ENCODE data around the gene JMJD4. TPM values are rescaled to one million over a fixed set of nuclear protein-coding genes. Genes with fewer than 3 reads are reported as not detected.

Gene JMJD4
- total and polyA plus RNA-seq, 9 of the 15 experiments (the other 6 are each of a cell fraction or from before 2014, with no cell fraction given): 1.4 to 42.6 (median 29.2) TPM

DNA sequence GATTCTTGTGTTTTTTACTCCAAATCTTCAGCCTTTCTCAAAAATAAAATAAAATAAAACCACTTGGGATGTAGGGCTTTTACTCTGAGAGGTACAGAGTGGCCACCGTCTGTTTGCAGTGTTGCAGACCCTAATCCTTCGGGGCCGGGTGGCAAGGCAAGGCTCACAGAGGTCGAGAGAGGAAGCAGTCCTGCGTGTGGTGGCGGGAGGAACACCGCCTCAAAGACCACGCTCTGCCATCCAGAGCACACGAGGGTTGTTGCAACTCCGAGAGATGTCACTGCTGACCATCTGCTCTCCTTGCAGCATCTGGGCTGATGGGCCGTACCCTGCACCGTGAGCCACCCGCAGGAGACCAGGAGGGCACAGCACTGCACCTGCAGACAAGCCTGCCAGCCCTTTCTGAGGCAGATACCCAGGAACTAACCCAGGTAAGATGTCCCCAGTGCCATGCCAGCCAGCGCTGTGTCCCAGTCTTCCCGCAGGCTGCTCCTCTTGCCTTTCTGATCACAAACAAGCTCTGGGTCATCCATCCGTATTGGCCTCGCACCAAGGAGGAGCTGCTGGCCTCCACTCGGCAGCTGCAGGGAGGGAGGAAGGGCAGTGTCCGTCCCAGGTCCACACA lies 31.7 kb upstream of the JMJD4 start:
- H3K36me3 ChIP-seq (ENCODE audit: control insufficient read depth, insufficient read depth, low read length): peaks cover 59% of the 10 kb centered on the region; the same call in 2 of the 3 replicates
- BruUV-seq (replicated peaks): no TSS peak
- no peak for FAIRE-seq
- ATAC-seq: no peak
- intact Hi-C loops (cut with micrococcal nuclease) (no loop called here), in situ Hi-C loops (cut with MboI) (loop anchor here (10.0 kb wide), 1 partner anchor 168 kb away; no protein-coding TSS in a partner anchor)
- H3K79me2 ChIP-seq (ENCODE audit: control insufficient read depth, insufficient read depth, low read length): peaks cover 9% of the 10 kb centered on the region; the same call in 2 of the 3 replicates
- 94% methylated on average over 19 of the region's 19 CpGs for whole genome bisulfite sequencing (ENCODE audit: insufficient coverage, low coverage, missing lambda C conversion rate)
- peaks cover 5 to 23% of the 10 kb centered on the region in 2 experiments for H3K4me1 ChIP-seq (replicated peaks in 1 of 2; ENCODE audit: control insufficient read depth in 2 of 2, insufficient read depth in 2 of 2, low read length in 2 of 2)
- H3K9me3 ChIP-seq (replicated peaks; ENCODE audit: control insufficient read depth, insufficient read depth, low read depth, low read length): no peaks in the 10 kb centered on the region
- DNase-seq (ENCODE audit: extremely low read depth in 1 of 4, low spot score in 3 of 4): no peak
- H3K9me1 ChIP-seq (ENCODE audit: control insufficient read depth, insufficient read depth, low read length): peaks cover 13% of the 10 kb centered on the region
- no peak overlapping the region for H3K4me3 ChIP-seq
- peaks cover 14% of the 10 kb centered on the region; the same call in 1 of the 2 replicates for H4K20me1 ChIP-seq (replicated peaks; ENCODE audit: control insufficient read depth, insufficient read depth, low read length)
- no peak overlapping the region for H3K4me2 ChIP-seq (ENCODE audit: insufficient read depth, low read length)
- no peak overlapping the region for H3K27ac ChIP-seq (ENCODE audit: extremely low read depth, low read depth, low read length)
- ChIA-PET POLR2A (interaction anchor here (0.6 kb wide), 4 partner anchors 9 to 285 kb away, joined by 3 to 4 read pairs (median 3); no protein-coding TSS in a partner anchor), CTCF (ENCODE audit: low intra/inter-chr PET ratio) (no interaction called here)
- H2AFZ ChIP-seq (ENCODE audit: low read depth, low read length): no peak overlapping the region
- no peak overlapping the region for H3K9ac ChIP-seq (ENCODE audit: insufficient read depth in 1 of 2, low read depth in 2 of 2, low read length in 2 of 2)
- TF ChIP-seq, protein P1, sequence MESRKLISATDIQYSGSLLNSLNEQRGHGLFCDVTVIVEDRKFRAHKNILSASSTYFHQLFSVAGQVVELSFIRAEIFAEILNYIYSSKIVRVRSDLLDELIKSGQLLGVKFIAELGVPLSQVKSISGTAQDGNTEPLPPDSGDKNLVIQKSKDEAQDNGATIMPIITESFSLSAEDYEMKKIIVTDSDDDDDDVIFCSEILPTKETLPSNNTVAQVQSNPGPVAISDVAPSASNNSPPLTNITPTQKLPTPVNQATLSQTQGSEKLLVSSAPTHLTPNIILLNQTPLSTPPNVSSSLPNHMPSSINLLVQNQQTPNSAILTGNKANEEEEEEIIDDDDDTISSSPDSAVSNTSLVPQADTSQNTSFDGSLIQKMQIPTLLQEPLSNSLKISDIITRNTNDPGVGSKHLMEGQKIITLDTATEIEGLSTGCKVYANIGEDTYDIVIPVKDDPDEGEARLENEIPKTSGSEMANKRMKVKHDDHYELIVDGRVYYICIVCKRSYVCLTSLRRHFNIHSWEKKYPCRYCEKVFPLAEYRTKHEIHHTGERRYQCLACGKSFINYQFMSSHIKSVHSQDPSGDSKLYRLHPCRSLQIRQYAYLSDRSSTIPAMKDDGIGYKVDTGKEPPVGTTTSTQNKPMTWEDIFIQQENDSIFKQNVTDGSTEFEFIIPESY (CRISPR knock-in tag; IDR thresholded peaks at IDR 0.05): peak; percentile 13; the same call in 1 of the 2 replicates
- TF ChIP-seq, protein P2, sequence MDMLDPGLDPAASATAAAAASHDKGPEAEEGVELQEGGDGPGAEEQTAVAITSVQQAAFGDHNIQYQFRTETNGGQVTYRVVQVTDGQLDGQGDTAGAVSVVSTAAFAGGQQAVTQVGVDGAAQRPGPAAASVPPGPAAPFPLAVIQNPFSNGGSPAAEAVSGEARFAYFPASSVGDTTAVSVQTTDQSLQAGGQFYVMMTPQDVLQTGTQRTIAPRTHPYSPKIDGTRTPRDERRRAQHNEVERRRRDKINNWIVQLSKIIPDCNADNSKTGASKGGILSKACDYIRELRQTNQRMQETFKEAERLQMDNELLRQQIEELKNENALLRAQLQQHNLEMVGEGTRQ (CRISPR knock-in tag; IDR thresholded peaks at IDR 0.05): no peak
- H3K27me3 ChIP-seq (ENCODE audit: control insufficient read depth in 2 of 2, insufficient read depth in 2 of 2, low read length in 2 of 2): no peaks in the 10 kb centered on the region
